H1 (cell line): Measurements from ENCODE around the gene VCX2. TPM values are rescaled to one million over a fixed set of nuclear protein-coding genes. Genes with fewer than 3 reads are reported as not detected.

ENCODE experiments used
- CTCF ChIA-PET: fragments of 300-600 bp; sonication (Branson Sonifier 250); formaldehyde crosslinking; loops from one replicate; lab custom pipeline; 2021; ENCODE audit not compliant: partially characterized antibody; lab: Charles Lee
- POLR2A ChIA-PET: fragments of 300-600 bp; sonication (Branson Sonifier 250); formaldehyde crosslinking; loops from one replicate; lab custom pipeline; 2021; ENCODE audit warnings: inconsistent platforms; ENCODE audit not compliant: partially characterized antibody; lab: Charles Lee
- DNase-seq, 2 experiments: peaks; one replicate each; pipeline versions ENCODE4 v3.0.0 to v3.0.0-alpha.2; 2010 to 2022; ENCODE audit warnings: low spot score in 2 of 2, low read depth in 1 of 2, mixed read lengths in 1 of 2
- FAIRE-seq: peaks from 2 replicates; lab custom pipeline; 2011; peaks lifted over from hg19 to GRCh38; lab: Jason Lieb, UNC
- H2AFZ ChIP-seq: 2 replicates; pipeline ENCODE4 v1.8.1; 2012; ENCODE audit warnings: low read length, inconsistent platforms
- H2AK5ac ChIP-seq: 2 replicates; pipeline ENCODE4 v1.6.1; 2013; ENCODE audit warnings: low read depth, low read length
- H2BK120ac ChIP-seq: replicated peaks from 2 replicates; pipeline ENCODE3; 2013; ENCODE audit warnings: low read depth, low read length, inconsistent platforms
- H2BK12ac ChIP-seq: 2 replicates; pipeline ENCODE4 v1.6.1; 2013; ENCODE audit warnings: low read depth, low read length
- H2BK15ac ChIP-seq: 2 replicates; pipeline ENCODE4 v1.6.1; 2013; ENCODE audit warnings: low read length
- H2BK20ac ChIP-seq: 2 replicates; pipeline ENCODE4 v1.6.1; 2013; ENCODE audit warnings: low read length
- H2BK5ac ChIP-seq: 2 replicates; pipeline ENCODE4 v1.6.1; 2013; ENCODE audit warnings: low read depth, low read length
- H3K14ac ChIP-seq: 2 replicates; pipeline ENCODE4 v1.6.1; 2013; ENCODE audit warnings: inconsistent platforms; ENCODE audit not compliant: insufficient read length
- H3K18ac ChIP-seq: 2 replicates; pipeline ENCODE4 v1.6.1; 2013; ENCODE audit warnings: low read length; ENCODE audit errors: extremely low read depth
- H3K23ac ChIP-seq: 2 replicates; pipeline ENCODE4 v1.6.1; 2013; ENCODE audit warnings: inconsistent platforms; ENCODE audit not compliant: insufficient read length
- H3K23me2 ChIP-seq: 2 replicates; pipeline ENCODE4 v1.6.1; 2013; ENCODE audit warnings: low read depth, low read length
- H3K27ac ChIP-seq: 2 replicates; pipeline ENCODE4 v1.6.1; 2011; ENCODE audit warnings: low read depth, low read length, inconsistent platforms
- H3K27me3 ChIP-seq, 4 experiments: replicated peaks in 1 of 4; 1 replicate in 1 of 4; 2 replicates in 3 of 4; pipeline versions ENCODE4 v1.6.1 to v1.8.1; 2011 to 2013; ENCODE audit warnings: low read length in 3 of 4, mild to moderate bottlenecking in 3 of 4, inconsistent platforms in 2 of 4, mixed read lengths in 2 of 4, moderate library complexity in 1 of 4; ENCODE audit not compliant: control insufficient read depth in 3 of 4, insufficient read depth in 3 of 4; ENCODE audit errors: extremely low read depth in 1 of 4
- H3K36me3 ChIP-seq, 4 experiments: 2 replicates each; pipeline versions ENCODE4 v1.6.1 to v1.8.1; 2011 to 2013; ENCODE audit warnings: mild to moderate bottlenecking in 4 of 4, low read length in 3 of 4, moderate library complexity in 2 of 4, control low read depth in 1 of 4, inconsistent platforms in 1 of 4; ENCODE audit not compliant: insufficient read depth in 4 of 4, control insufficient read depth in 2 of 4
- H3K4ac ChIP-seq: replicated peaks from 2 replicates; pipeline ENCODE3; 2013; ENCODE audit warnings: low read length, low read depth, mixed read lengths, inconsistent platforms; ENCODE audit not compliant: insufficient read length
- H3K4me1 ChIP-seq, 4 experiments: replicated peaks in 1 of 4; 1 replicate in 1 of 4; 2 replicates in 3 of 4; pipeline versions ENCODE4 v1.6.1 to v1.8.1; 2011 to 2013; ENCODE audit warnings: low read length in 3 of 4, inconsistent platforms in 2 of 4, mixed read lengths in 1 of 4; ENCODE audit not compliant: insufficient read depth in 4 of 4, control insufficient read depth in 3 of 4
- H3K4me2 ChIP-seq, 2 experiments: 2 replicates each; pipeline versions ENCODE4 v1.6.1 to v1.8.1; 2011 to 2013; ENCODE audit warnings: low read depth in 2 of 2, low read length in 2 of 2, control low read depth in 1 of 2, inconsistent platforms in 1 of 2, mild to moderate bottlenecking in 1 of 2; ENCODE audit not compliant: insufficient read depth in 1 of 2
- H3K4me3 ChIP-seq, 4 experiments: fragments of 200-600, 300-600 bp in 1 of 4; sonication (generic), shearing (Covaris generic), sonication (Bioruptor Twin) in 1 of 4; 2 replicates each; pipeline versions ENCODE4 v1.5.1 to v1.8.1; 2011 to 2016; ENCODE audit warnings: low read length in 4 of 4, low read depth in 3 of 4, control low read depth in 2 of 4, inconsistent platforms in 2 of 4, mild to moderate bottlenecking in 2 of 4, mixed read lengths in 1 of 4, moderate library complexity in 1 of 4; ENCODE audit not compliant: insufficient read depth in 2 of 4; ENCODE audit errors: extremely low read depth in 1 of 4
- H3K56ac ChIP-seq: replicated peaks from 2 replicates; pipeline ENCODE3; 2013; ENCODE audit warnings: low read depth, mild to moderate bottlenecking, mixed read lengths, low read length, inconsistent platforms; ENCODE audit not compliant: insufficient read length
- H3K79me1 ChIP-seq: 2 replicates; pipeline ENCODE4 v1.6.1; 2013; ENCODE audit warnings: low read depth, low read length, control low read depth
- H3K79me2 ChIP-seq, 2 experiments: 2 replicates each; pipeline versions ENCODE4 v1.6.1 to v1.8.1; 2012 to 2013; ENCODE audit warnings: low read length in 2 of 2, mild to moderate bottlenecking in 2 of 2, inconsistent platforms in 1 of 2; ENCODE audit not compliant: insufficient read depth in 2 of 2, control insufficient read depth in 1 of 2
- H3K9ac ChIP-seq, 4 experiments: replicated peaks in 1 of 4; 1 replicate in 1 of 4; 2 replicates in 3 of 4; pipeline versions ENCODE4 v1.6.1 to v1.8.1; 2011 to 2013; ENCODE audit warnings: low read depth in 3 of 4, low read length in 3 of 4, control low read depth in 2 of 4, mild to moderate bottlenecking in 2 of 4, moderate library complexity in 2 of 4, inconsistent platforms in 1 of 4; ENCODE audit errors: extremely low read depth in 1 of 4
- H3K9me3 ChIP-seq, 2 experiments: 2 replicates each; pipeline versions ENCODE4 v1.6.1 to v1.8.1; 2012 to 2013; ENCODE audit warnings: mild to moderate bottlenecking in 2 of 2, moderate library complexity in 2 of 2, control low read depth in 1 of 2, inconsistent platforms in 1 of 2, low read depth in 1 of 2, low read length in 1 of 2, mixed read lengths in 1 of 2; ENCODE audit not compliant: insufficient read depth in 2 of 2
- H4K20me1 ChIP-seq, 2 experiments: replicated peaks in 1 of 2; 2 replicates each; pipeline versions ENCODE3 to v1.8.1; 2011 to 2013; ENCODE audit warnings: inconsistent platforms in 2 of 2, low read length in 2 of 2, mild to moderate bottlenecking in 1 of 2; ENCODE audit not compliant: insufficient read depth in 2 of 2, control insufficient read depth in 1 of 2
- H4K5ac ChIP-seq: 2 replicates; pipeline ENCODE4 v1.6.1; 2013; ENCODE audit warnings: low read length, low read depth, mixed read lengths, inconsistent platforms; ENCODE audit not compliant: insufficient read length
- H4K8ac ChIP-seq: 2 replicates; pipeline ENCODE4 v1.8.0; 2013; ENCODE audit warnings: mild to moderate bottlenecking, moderate library complexity, low read length, inconsistent platforms; ENCODE audit not compliant: insufficient read depth; ENCODE audit errors: extremely low read depth
- H4K91ac ChIP-seq: replicated peaks from 2 replicates; pipeline ENCODE3; 2013; ENCODE audit warnings: low read length, mixed read lengths, inconsistent platforms; ENCODE audit not compliant: insufficient read length
- CREB1 ChIP-seq: IDR thresholded peaks from 2 replicates; pipeline ENCODE4 v1.6.1; 2012; ENCODE audit warnings: inconsistent platforms
- KDM4A ChIP-seq: IDR thresholded peaks from one replicate; pipeline ENCODE4 v1.7.1; 2012; ENCODE audit warnings: low read depth, mild to moderate bottlenecking, moderate library complexity, low read length, inconsistent platforms; ENCODE audit not compliant: severe bottlenecking
- RAD21 ChIP-seq, 2 experiments: IDR thresholded peaks in 1 of 2; conservative IDR thresholded peaks in 1 of 2; 2 replicates each; pipeline ENCODE4 v1.6.1; 2011; ENCODE audit warnings: low read depth in 2 of 2, low read length in 2 of 2, improper control_type of control experiment in 1 of 2, inconsistent platforms in 1 of 2, mild to moderate bottlenecking in 1 of 2, moderate library complexity in 1 of 2
- RFX5 ChIP-seq: IDR thresholded peaks from 2 replicates; pipeline ENCODE4 v1.6.1; 2011; ENCODE audit warnings: low read depth, low read length, improper control_type of control experiment, borderline replicate concordance
- RNF2 ChIP-seq: fragments of 200-900, 300-1000 bp; sonication (generic); IDR thresholded peaks from 2 replicates; pipeline ENCODE4 v1.7.1; 2016; ENCODE audit warnings: borderline replicate concordance, low read depth, mild to moderate bottlenecking, antibody characterized with exemption, low read length; ENCODE audit not compliant: poor library complexity, severe bottlenecking; ENCODE audit errors: missing control alignments
- SUZ12 ChIP-seq: fragments of 200-600 bp; sonication (generic); IDR thresholded peaks from 2 replicates; pipeline ENCODE4 v1.6.1; 2012; ENCODE audit warnings: mild to moderate bottlenecking, inconsistent platforms, low read length, moderate library complexity, mixed read lengths
- WGBS, 2 experiments: shearing (Covaris generic) in 1 of 2; methylation state at CpG; one replicate each; pipeline versions ENCODE4 v1.1.6 to v1.1.7; 2013 to 2015; ENCODE audit warnings: low lambda C conversion rate in 2 of 2, mixed read lengths in 2 of 2, inconsistent platforms in 1 of 2, low coverage in 1 of 2, missing lambda C conversion rate in 1 of 2; ENCODE audit not compliant: insufficient replicate concordance in 2 of 2, insufficient coverage in 1 of 2, insufficient read length in 1 of 2; ENCODE audit errors: extremely low coverage in 1 of 2, missing lambda C conversion rate in 1 of 2; 5-methylcytosine and 5-hydroxymethylcytosine counted together
- polyA plus RNA-seq, 7 experiments: library from polyadenylated mRNA; depleted of rRNA in 3 of 7; stranded (reverse) in 5 of 7; unstranded in 2 of 7; fragments of >200 nt in 5 of 7; fragments of 200-250 nt in 2 of 7; gene quantifications; 1 replicate in 5 of 7; 2 replicates in 1 of 7; 4 replicates in 1 of 7; pipeline versions ENCODE4 v1.2.1 to v1.2.3, GENCODE V29; 2011 to 2013; ENCODE audit warnings: missing spikeins in 2 of 7, mixed read lengths in 2 of 7
- total RNA-seq: library from RNA; stranded (reverse); fragmentation: NEBNext Ultra II Directional; extraction: Animal tissue kit (Norgen Biotek cat#: 25700); gene quantifications from 2 replicates; pipeline ENCODE4 v1.2.1, GENCODE V29; 2021
- TF ChIP-seq, protein P1 (sequence below): IDR thresholded peaks from 2 replicates; pipeline ENCODE4 v1.6.1; 2012; ENCODE audit warnings: inconsistent platforms

The VCX2 gene
- total and polyA plus RNA-seq, 2 of the 8 experiments (the other 6 are each of a cell fraction or from before 2014, with no cell fraction given): not detected

DNA sequence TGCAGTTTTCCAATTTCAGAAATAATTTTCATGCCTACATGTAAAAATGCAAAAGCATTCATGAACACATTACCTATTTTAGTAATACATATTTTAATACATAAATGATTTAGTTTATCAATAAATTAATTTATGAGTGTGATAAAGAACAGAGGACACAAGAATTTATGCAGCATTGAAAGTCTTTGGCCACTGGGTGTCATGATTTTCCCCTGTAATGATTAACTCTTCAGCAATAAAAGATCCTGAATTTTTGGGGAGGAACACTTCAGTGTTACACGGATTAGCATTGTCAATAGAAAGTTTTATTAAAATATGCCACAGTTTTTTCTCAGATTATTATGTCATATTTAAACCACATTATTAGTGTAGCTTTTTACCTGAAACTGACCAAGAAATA lies 8.6 kb upstream of the VCX2 start:
- POLR2A ChIA-PET: no interaction called here
- H2BK120ac ChIP-seq: no peak overlapping the region
- H3K4me3 ChIP-seq: no peak overlapping the region
- no peak overlapping the region for H2BK15ac ChIP-seq
- no peaks in the 10 kb centered on the region for H3K36me3 ChIP-seq
- no peak overlapping the region for H3K4ac ChIP-seq
- H3K18ac ChIP-seq: no peak overlapping the region
- no peak overlapping the region for H3K27ac ChIP-seq
- H3K79me1 ChIP-seq: no peaks in the 10 kb centered on the region
- no peak overlapping the region for H4K91ac ChIP-seq
- no peak overlapping the region for H3K4me2 ChIP-seq
- no peak overlapping the region for H3K23ac ChIP-seq
- H3K23me2 ChIP-seq: no peaks in the 10 kb centered on the region
- no peak overlapping the region for H2BK5ac ChIP-seq
- H3K9ac ChIP-seq: no peak overlapping the region
- no peak for TF ChIP-seq RFX5
- peak in 1 of 2 experiments; percentile 22; a peak in 2 of 4 replicates for TF ChIP-seq RAD21 (IDR thresholded peaks at IDR 0.05 in 1 of 2, conservative IDR thresholded peaks at IDR 0.05 in 1 of 2; ENCODE audit: low read depth in 2 of 2, low read length in 2 of 2)
- TF ChIP-seq KDM4A: no peak
- no peak for TF ChIP-seq SUZ12
- TF ChIP-seq, protein P1, sequence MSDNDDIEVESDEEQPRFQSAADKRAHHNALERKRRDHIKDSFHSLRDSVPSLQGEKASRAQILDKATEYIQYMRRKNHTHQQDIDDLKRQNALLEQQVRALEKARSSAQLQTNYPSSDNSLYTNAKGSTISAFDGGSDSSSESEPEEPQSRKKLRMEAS: no peak
- TF ChIP-seq CREB1: no peak
- no peak for TF ChIP-seq RNF2
- TF ChIP-seq, all 59 proteins: peak for 1
- H2AK5ac ChIP-seq: no peak overlapping the region
- 87% methylated on average over 1 of the region's 1 CpG; no CpG with 5 or more reads in 1 of the 2 experiments for WGBS, 2 experiments
- no peaks in the 10 kb centered on the region for H3K4me1 ChIP-seq
- H2BK20ac ChIP-seq: no peak overlapping the region
- no peak for FAIRE-seq
- no peaks in the 10 kb centered on the region for H3K79me2 ChIP-seq
- H3K27me3 ChIP-seq: no peaks in the 10 kb centered on the region
- no peaks in the 10 kb centered on the region for H3K9me3 ChIP-seq
- no peak overlapping the region for H2AFZ ChIP-seq
- H4K8ac ChIP-seq: no peak overlapping the region
- CTCF ChIA-PET: no interaction called here
- no peaks in the 10 kb centered on the region for H4K20me1 ChIP-seq
- H4K5ac ChIP-seq: no peak overlapping the region
- no peak overlapping the region for H2BK12ac ChIP-seq
- DNase-seq: no peak
- H3K14ac ChIP-seq: no peak overlapping the region
- no peak overlapping the region for H3K56ac ChIP-seq
